Small intestine (tissue), 16 donors: Measurements from ENCODE around the gene NUTF2. TPM values are rescaled to one million over a fixed set of nuclear protein-coding genes. Genes with fewer than 3 reads are reported as not detected.
A peak's percentile ranks its signal among the peaks of the same experiment; 100 is the strongest.

Experiments used
- DNase-seq, 2 donors: peaks; one replicate each; pipeline versions ENCODE4 v3.0.0 to v3.0.0-alpha.2; 2013
- FAIRE-seq: peaks from 2 replicates; lab custom pipeline; 2012; peaks lifted over from hg19 to GRCh38; lab: Jason Lieb, UNC
- H3K27ac ChIP-seq, 3 donors: one replicate each; pipeline ENCODE4 v1.5.1; 2013; ENCODE audit warnings: low read length in 2 of 3, mild to moderate bottlenecking in 2 of 3, control low read depth in 1 of 3, inconsistent platforms in 1 of 3, low read depth in 1 of 3, moderate library complexity in 1 of 3
- H3K27me3 ChIP-seq, 3 donors: one replicate each; pipeline ENCODE4 v1.6.1; 2013; ENCODE audit warnings: low read length in 3 of 3, inconsistent platforms in 1 of 3; ENCODE audit not compliant: control insufficient read depth in 3 of 3, insufficient read depth in 3 of 3
- H3K36me3 ChIP-seq, 3 donors: one replicate each; pipeline ENCODE4 v1.6.1; 2013; ENCODE audit warnings: low read length in 3 of 3, inconsistent platforms in 1 of 3, low read depth in 1 of 3, mild to moderate bottlenecking in 1 of 3, moderate library complexity in 1 of 3; ENCODE audit not compliant: control insufficient read depth in 3 of 3, insufficient read depth in 2 of 3
- H3K4me1 ChIP-seq, 3 donors: one replicate each; pipeline ENCODE4 v1.6.1; 2013; ENCODE audit warnings: low read length in 2 of 3, inconsistent platforms in 1 of 3, low read depth in 1 of 3, mild to moderate bottlenecking in 1 of 3, moderate library complexity in 1 of 3; ENCODE audit not compliant: control insufficient read depth in 3 of 3, insufficient read depth in 2 of 3
- H3K4me3 ChIP-seq, 3 donors: one replicate each; pipeline ENCODE4 v1.5.1; 2013; ENCODE audit warnings: low read length in 3 of 3, control low read depth in 1 of 3, inconsistent platforms in 1 of 3, low read depth in 1 of 3, mild to moderate bottlenecking in 1 of 3, moderate library complexity in 1 of 3
- H3K9me3 ChIP-seq, 2 donors: one replicate each; pipeline ENCODE4 v1.6.1; 2013; ENCODE audit warnings: low read depth in 1 of 2, low read length in 1 of 2; ENCODE audit not compliant: control insufficient read depth in 2 of 2, insufficient read depth in 1 of 2
- WGBS, 3 donors: extraction: QIAGEN DNeasy Blood & Tissue Kit; methylation state at CpG; one replicate each; pipeline ENCODE4 v1.1.7; 2013; 5-methylcytosine and 5-hydroxymethylcytosine counted together
- long read RNA-seq, 10 donors: transcript quantifications; one replicate each; lab custom pipeline, GENCODE V29; 2026
- polyA plus RNA-seq, 4 donors: library from polyadenylated mRNA; stranded (reverse) in 3 of 4; unstranded in 1 of 4; fragments of 200-250 nt in 3 of 4; fragments of 120-200 nt in 1 of 4; gene quantifications; one replicate each; pipeline versions ENCODE4 v1.2.1 to v1.2.3, GENCODE V29; 2013
- donor health status: healthy with polysubstance abuse.
- donor health status: control.
- donor health status: control.
- donor health status: Bipolar disorder and iron deficiency.
- donor health status: healthy.

Gene NUTF2
- 100 to 1,000 TPM in 2 of 4 donors, 10 to 100 TPM in 2; 77.3 to 115 (median 102) TPM for polyA plus RNA-seq
- long read RNA-seq, donor 1: 0 reads
- long read RNA-seq, donor 2, transcript NUTF2-208 (1 exons, 2,608 nt): major isoform, 38 of 69 reads
- long read RNA-seq, donor 2, transcript NUTF2-201 (5 exons, 2,321 nt): minor isoform, 22 of 69 reads
- long read RNA-seq, donor 2, transcript NUTF2-204 (3 exons, 593 nt): minor isoform, 5 of 69 reads
- long read RNA-seq, donor 2, partial matches to known transcripts: 0 of 69 reads
- long read RNA-seq, donor 2, other reads (novel, unspliced or antisense): 0 of 69 reads
- long read RNA-seq, donor 3, transcript NUTF2-208 (1 exons, 2,608 nt): major isoform, 94 of 137 reads
- long read RNA-seq, donor 3, transcript NUTF2-204 (3 exons, 593 nt): minor isoform, 9 of 137 reads
- long read RNA-seq, donor 3, transcript NUTF2-201 (5 exons, 2,321 nt): minor isoform, 29 of 137 reads
- long read RNA-seq, donor 3, partial matches to known transcripts: 0 of 137 reads
- long read RNA-seq, donor 3, other reads (novel, unspliced or antisense): 0 of 137 reads
- long read RNA-seq, donor 4, partial matches to known transcripts: 0 of 3 reads
- long read RNA-seq, donor 4, other reads (novel, unspliced or antisense): 0 of 3 reads
- long read RNA-seq, donor 5, transcript NUTF2-201 (5 exons, 2,321 nt): minor isoform, 17 of 82 reads
- long read RNA-seq, donor 5, transcript NUTF2-208 (1 exons, 2,608 nt): major isoform, 60 of 82 reads
- long read RNA-seq, donor 5, partial matches to known transcripts: 0 of 82 reads
- long read RNA-seq, donor 5, other reads (novel, unspliced or antisense): 0 of 82 reads
- long read RNA-seq, donor 6, transcript NUTF2-208 (1 exons, 2,608 nt): major isoform, 64 of 136 reads
- long read RNA-seq, donor 6, transcript NUTF2-201 (5 exons, 2,321 nt): minor isoform, 50 of 136 reads
- long read RNA-seq, donor 6, transcript NUTF2-204 (3 exons, 593 nt): minor isoform, 6 of 136 reads
- long read RNA-seq, donor 6, partial matches to known transcripts: 11 of 136 reads
- long read RNA-seq, donor 6, other reads (novel, unspliced or antisense): 0 of 136 reads
- long read RNA-seq, donor 7, transcript NUTF2-201 (5 exons, 2,321 nt): minor isoform, 114 of 395 reads
- long read RNA-seq, donor 7, transcript NUTF2-204 (3 exons, 593 nt): minor isoform, 11 of 395 reads
- long read RNA-seq, donor 7, transcript NUTF2-208 (1 exons, 2,608 nt): major isoform, 245 of 395 reads
- long read RNA-seq, donor 7, partial matches to known transcripts: 16 of 395 reads
- long read RNA-seq, donor 7, other reads (novel, unspliced or antisense): 0 of 395 reads
- long read RNA-seq, donor 8, transcript NUTF2-208 (1 exons, 2,608 nt): minor isoform, 7 of 20 reads
- long read RNA-seq, donor 8, transcript NUTF2-201 (5 exons, 2,321 nt): major isoform, 10 of 20 reads
- long read RNA-seq, donor 8, partial matches to known transcripts: 0 of 20 reads
- long read RNA-seq, donor 8, other reads (novel, unspliced or antisense): 0 of 20 reads
- long read RNA-seq, donor 9, transcript NUTF2-208 (1 exons, 2,608 nt): major isoform, 25 of 36 reads
- long read RNA-seq, donor 9, transcript NUTF2-201 (5 exons, 2,321 nt): minor isoform, 9 of 36 reads
- long read RNA-seq, donor 9, partial matches to known transcripts: 0 of 36 reads
- long read RNA-seq, donor 9, other reads (novel, unspliced or antisense): 0 of 36 reads
- long read RNA-seq, donor 10, transcript NUTF2-201 (5 exons, 2,321 nt): minor isoform, 64 of 234 reads
- long read RNA-seq, donor 10, transcript NUTF2-204 (3 exons, 593 nt): minor isoform, 11 of 234 reads
- long read RNA-seq, donor 10, transcript NUTF2-208 (1 exons, 2,608 nt): major isoform, 135 of 234 reads
- long read RNA-seq, donor 10, partial matches to known transcripts: 22 of 234 reads
- long read RNA-seq, donor 10, other reads (novel, unspliced or antisense): 0 of 234 reads

GRCh38 chr16:67846320-67847063, at the start of gene NUTF2:
Gene NUTF2, plus strand, starts transcription at chr16:67846933. Its CDS starts 18,198 bp downstream, at chr16:67865131.
- Histone ChIP-seq H3K4me3 (peak within 1 kb of the TSS; percentile 66 to 97 (median 93)), H3K9me3 (no peaks in the 10 kb centered on the region), H3K27ac (peak within 1 kb of the TSS; percentile 88 to 95 (median 88)), H3K27me3 (no peaks in the 10 kb centered on the region), H3K36me3 (peaks cover 0 to 24% (median 0%) of the 10 kb centered on the region in 3 donors), H3K4me1 (peaks cover 15 to 42% (median 17%) of the 10 kb centered on the region in 3 donors)
- 0 to 1% (median 1%) methylated on average over 23 to 57 of the region's 57 CpGs for WGBS, 3 donors
- FAIRE-seq (no peak), DNase-seq (peak; percentile 95 to 99)

DNA sequence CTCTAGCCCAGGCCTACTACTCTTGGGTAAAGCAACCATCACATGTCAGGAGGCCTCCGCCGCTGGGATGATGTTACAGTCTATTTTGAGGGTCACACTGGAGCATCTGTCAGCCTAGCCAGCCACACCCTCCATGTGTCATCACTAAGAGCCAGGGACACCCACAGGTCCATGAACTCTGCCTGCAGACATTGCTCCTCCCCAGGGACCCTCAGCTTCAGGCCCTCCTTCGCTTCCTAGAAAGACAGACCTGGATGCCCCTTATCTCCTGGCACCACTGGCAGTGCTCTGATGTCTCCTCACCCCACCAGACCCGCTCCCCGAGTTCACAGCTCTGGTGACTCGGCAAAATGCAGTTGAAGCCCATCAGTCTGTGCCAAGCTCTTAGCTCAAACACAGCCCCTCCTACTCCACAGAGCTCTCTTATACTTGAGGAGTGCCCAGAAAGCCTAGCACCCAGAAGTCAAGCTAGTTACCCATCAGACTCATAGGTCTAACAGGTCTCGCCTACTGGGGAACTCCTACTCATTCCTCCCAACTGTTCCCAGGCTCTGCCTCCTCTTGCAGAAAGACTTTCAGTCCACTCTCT, 46.3 kb upstream of the NUTF2 start:
- no peaks in the 10 kb centered on the region for H3K27me3 ChIP-seq
- FAIRE-seq: no peak
- no peaks in the 10 kb centered on the region for H3K9me3 ChIP-seq
- no peak for DNase-seq
- H3K4me1 ChIP-seq: peaks cover 2 to 9% (median 5%) of the 10 kb centered on the region in 3 donors
- no peak overlapping the region for H3K27ac ChIP-seq
- 86 to 94% (median 86%) methylated on average over 7 of the region's 7 CpGs for WGBS, 3 donors
- peaks cover 6 to 54% (median 6%) of the 10 kb centered on the region in 3 donors for H3K36me3 ChIP-seq
- H3K4me3 ChIP-seq: no peak overlapping the region

- Histone ChIP-seq H3K27ac (no peak overlapping the region), H3K4me1 (peaks cover 5 to 9% (median 7%) of the 10 kb centered on the region in 3 donors), H3K36me3 (peaks cover 6 to 54% (median 6%) of the 10 kb centered on the region in 3 donors), H3K9me3 (no peaks in the 10 kb centered on the region), H3K27me3 (no peaks in the 10 kb centered on the region), H3K4me3 (no peak overlapping the region)
- 79 to 90% (median 89%) methylated on average over 1 of the region's 1 CpG for WGBS, 3 donors
- DNase-seq (no peak), FAIRE-seq (no peak)
These were observed 45.5 kb upstream of the NUTF2 start for GRCh38 chr16:67801241-67801640.

- no peak overlapping the region for H3K4me3 ChIP-seq
- H3K27me3 ChIP-seq: no peaks in the 10 kb centered on the region
- no peak overlapping the region for H3K27ac ChIP-seq
- H3K36me3 ChIP-seq: peaks cover 6 to 50% (median 6%) of the 10 kb centered on the region in 3 donors
- 66 to 94% (median 76%) methylated on average over 2 of the region's 2 CpGs for WGBS, 3 donors
- FAIRE-seq (no peak), DNase-seq (no peak)
- no peaks in the 10 kb centered on the region for H3K9me3 ChIP-seq
- H3K4me1 ChIP-seq: peaks cover 5 to 9% (median 7%) of the 10 kb centered on the region in 3 donors
These were observed 44.9 kb upstream of the NUTF2 start for GRCh38 chr16:67801883-67802282.

DNA sequence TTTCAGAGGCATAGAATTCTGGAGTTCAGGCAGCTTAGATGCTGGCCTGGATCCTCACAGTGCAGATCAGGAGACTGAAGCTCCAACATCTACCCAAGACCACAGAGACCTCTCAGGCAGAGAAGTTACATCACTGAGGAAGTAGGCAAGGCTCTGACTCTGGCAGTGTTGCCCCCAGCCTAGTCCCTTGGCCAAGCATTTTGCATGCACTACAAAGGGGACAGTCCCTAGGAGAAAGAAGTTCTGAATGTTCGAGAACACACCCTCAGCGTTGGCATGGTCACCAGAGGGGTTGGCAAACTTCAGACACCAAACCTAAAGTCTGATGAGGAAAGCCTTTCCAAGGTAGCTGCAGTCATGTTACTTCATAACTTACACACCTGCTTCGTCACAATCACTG, 42.8 kb upstream of the NUTF2 start:
- 84 to 96% (median 87%) methylated on average over 3 of the region's 3 CpGs for WGBS, 3 donors
- H3K27me3 ChIP-seq: no peaks in the 10 kb centered on the region
- H3K36me3 ChIP-seq: peaks cover 4 to 36% (median 6%) of the 10 kb centered on the region in 3 donors
- no peaks in the 10 kb centered on the region for H3K9me3 ChIP-seq
- DNase-seq (no peak), FAIRE-seq (no peak)
- no peak overlapping the region for H3K4me3 ChIP-seq
- H3K27ac ChIP-seq: no peak overlapping the region
- peaks cover 5 to 12% (median 9%) of the 10 kb centered on the region in 3 donors for H3K4me1 ChIP-seq

DNA sequence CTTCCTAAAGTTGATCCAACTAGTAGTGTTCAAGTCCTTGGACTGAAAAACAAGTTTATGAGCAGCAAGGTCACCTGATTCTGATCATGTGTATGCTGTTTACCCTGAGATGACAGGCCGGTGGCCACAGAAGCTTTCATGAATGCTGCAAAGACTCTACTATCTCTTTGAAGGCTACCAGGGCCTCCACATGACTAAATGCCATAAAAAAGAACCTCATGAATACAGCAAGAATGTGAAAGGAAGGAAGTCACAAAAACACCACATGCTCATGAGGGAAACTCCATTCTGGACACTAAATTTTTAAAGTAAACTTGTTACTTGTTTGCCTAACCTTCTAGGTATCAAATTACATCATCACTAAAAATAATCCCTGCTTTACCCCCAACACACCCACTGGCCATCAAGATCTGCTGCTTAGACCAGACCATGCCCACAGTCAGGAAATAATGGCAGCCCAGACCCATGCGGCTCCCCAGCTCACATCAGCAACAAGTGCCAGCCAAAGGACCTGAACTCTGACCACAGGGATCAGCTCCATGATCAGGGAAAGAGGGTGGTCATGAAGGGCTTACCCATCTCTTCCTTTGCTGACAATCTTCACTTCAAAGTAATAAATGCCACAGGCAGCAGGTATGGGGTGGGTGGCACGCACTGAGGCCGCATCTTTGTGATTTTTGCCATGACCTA, 41.7 kb upstream of the NUTF2 start:
- Histone ChIP-seq H3K9me3 (no peaks in the 10 kb centered on the region), H3K4me3 (peak overlapping the region in 2 of 3 donors; percentile 94 to 96), H3K27ac (peak overlapping the region in 1 of 3 donors; percentile 66), H3K27me3 (no peaks in the 10 kb centered on the region), H3K36me3 (peaks cover 4 to 29% (median 6%) of the 10 kb centered on the region in 3 donors), H3K4me1 (peaks cover 5 to 12% (median 9%) of the 10 kb centered on the region in 3 donors)
- DNase-seq: peak in 1 of 2 donors; percentile 49
- FAIRE-seq: no peak
- WGBS, 3 donors: 71 to 78% (median 72%) methylated on average over 4 of the region's 4 CpGs
